ENCODE measurements around the gene PEDS1.

Gene PEDS1

DNA sequence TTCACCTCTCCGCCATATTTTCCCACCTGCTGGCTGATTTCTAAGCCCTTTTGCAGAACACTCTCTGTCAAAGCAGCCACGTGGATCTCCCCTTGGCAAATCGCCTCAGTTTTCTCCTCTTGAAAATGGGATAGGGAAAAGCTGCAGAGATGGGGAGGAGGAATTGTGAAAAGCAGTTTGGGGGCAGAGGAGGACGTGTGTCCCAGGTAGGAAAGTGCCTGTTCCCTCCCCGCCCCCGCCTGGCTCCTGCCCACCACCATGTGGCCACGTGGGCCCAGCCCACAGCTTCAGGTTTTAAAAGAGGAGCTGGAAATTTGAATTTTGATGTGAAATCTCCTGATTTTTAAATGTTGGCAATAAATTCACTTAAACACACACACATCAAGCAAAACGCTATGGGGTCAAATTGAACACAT, 33.5 kb upstream of the PEDS1 start:
- TF ChIP-seq, protein P1, sequence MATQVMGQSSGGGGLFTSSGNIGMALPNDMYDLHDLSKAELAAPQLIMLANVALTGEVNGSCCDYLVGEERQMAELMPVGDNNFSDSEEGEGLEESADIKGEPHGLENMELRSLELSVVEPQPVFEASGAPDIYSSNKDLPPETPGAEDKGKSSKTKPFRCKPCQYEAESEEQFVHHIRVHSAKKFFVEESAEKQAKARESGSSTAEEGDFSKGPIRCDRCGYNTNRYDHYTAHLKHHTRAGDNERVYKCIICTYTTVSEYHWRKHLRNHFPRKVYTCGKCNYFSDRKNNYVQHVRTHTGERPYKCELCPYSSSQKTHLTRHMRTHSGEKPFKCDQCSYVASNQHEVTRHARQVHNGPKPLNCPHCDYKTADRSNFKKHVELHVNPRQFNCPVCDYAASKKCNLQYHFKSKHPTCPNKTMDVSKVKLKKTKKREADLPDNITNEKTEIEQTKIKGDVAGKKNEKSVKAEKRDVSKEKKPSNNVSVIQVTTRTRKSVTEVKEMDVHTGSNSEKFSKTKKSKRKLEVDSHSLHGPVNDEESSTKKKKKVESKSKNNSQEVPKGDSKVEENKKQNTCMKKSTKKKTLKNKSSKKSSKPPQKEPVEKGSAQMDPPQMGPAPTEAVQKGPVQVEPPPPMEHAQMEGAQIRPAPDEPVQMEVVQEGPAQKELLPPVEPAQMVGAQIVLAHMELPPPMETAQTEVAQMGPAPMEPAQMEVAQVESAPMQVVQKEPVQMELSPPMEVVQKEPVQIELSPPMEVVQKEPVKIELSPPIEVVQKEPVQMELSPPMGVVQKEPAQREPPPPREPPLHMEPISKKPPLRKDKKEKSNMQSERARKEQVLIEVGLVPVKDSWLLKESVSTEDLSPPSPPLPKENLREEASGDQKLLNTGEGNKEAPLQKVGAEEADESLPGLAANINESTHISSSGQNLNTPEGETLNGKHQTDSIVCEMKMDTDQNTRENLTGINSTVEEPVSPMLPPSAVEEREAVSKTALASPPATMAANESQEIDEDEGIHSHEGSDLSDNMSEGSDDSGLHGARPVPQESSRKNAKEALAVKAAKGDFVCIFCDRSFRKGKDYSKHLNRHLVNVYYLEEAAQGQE (IDR thresholded peaks at IDR 0.05; ENCODE audit: insufficient read depth in 1 of 2, low read depth in 2 of 2, low read length in 2 of 2) = no peak
- TF ChIP-seq FOXP2 (optimal IDR thresholded peaks at IDR 0.05; ENCODE audit: borderline replicate concordance, extremely low read depth, extremely low read length, insufficient read depth) = no peak
- no peak for TF ChIP-seq TAF1 (IDR thresholded peaks at IDR 0.05; ENCODE audit: borderline replicate concordance, insufficient read depth, low read length)
- no peak for TF ChIP-seq POLR2AphosphoS5 (IDR thresholded peaks at IDR 0.05; ENCODE audit: low read depth, low read length)
- no peak for TF ChIP-seq SIN3A (IDR thresholded peaks at IDR 0.05; ENCODE audit: borderline replicate concordance, insufficient read depth, low read length)

DNA sequence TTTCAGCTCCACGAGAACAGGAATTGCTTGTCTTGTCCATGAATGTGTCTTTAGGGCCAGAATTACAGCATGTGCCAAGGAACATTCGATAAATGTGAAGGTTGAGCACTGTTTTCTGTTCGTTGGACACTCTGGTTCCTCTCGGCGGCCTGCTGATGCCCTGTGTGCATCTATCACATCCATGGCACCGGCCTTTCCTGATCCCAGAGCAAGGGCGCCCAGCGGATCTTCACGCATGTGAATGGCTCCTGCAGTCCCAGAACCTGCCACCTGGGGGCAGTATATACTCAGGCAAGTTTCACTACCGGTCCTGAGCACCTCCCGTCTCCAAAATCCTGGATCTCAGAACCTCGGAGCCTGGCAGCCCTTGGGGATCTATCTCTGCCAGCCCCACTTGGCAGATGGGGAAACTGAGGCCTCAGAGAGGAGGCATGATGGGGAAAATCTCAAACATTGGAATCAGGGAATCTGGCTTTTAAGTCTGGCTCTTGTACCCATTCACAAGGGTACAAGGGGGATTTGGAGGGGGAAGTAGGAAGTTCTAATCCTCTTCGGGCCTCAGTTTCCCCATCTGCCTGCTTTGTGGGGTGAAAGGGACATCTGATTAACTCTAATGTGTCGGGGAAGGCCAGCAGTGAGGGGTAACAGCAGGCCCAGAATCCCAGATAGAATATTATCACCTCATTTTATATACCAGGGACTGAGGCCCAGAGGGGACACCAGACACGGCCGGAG, 32.8 kb upstream of the PEDS1 start:
- no peak for TF ChIP-seq FOXP2 (optimal IDR thresholded peaks at IDR 0.05; ENCODE audit: borderline replicate concordance, extremely low read depth, extremely low read length, insufficient read depth)
- TF ChIP-seq, protein P1 (IDR thresholded peaks at IDR 0.05; ENCODE audit: insufficient read depth in 1 of 2, low read depth in 2 of 2, low read length in 2 of 2) = no peak
- TF ChIP-seq TAF1 (IDR thresholded peaks at IDR 0.05; ENCODE audit: borderline replicate concordance, insufficient read depth, low read length) = no peak
- no peak for TF ChIP-seq POLR2AphosphoS5 (IDR thresholded peaks at IDR 0.05; ENCODE audit: low read depth, low read length)
- TF ChIP-seq SIN3A (IDR thresholded peaks at IDR 0.05; ENCODE audit: borderline replicate concordance, insufficient read depth, low read length) = no peak

DNA sequence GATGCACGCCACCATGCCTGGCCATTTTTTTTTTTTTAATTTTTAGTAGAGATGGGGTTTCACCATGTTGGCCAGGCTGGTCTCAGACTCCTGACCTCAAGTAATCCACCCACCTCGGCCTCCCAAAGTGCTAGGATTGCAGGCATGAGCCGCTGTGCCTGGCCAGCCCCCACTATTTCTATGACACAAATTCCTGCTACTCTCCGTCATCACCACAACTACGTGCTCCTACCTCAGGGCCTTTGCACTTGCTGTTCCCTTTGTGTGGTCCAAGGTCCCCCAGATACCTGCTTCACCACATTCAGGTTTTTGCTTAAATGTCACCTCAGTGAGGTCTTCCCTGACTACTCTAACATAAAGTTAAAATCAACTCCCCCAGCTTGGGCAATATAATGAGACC, 31.9 kb upstream of the PEDS1 start:
- TF ChIP-seq TAF1 (IDR thresholded peaks at IDR 0.05; ENCODE audit: borderline replicate concordance, insufficient read depth, low read length) (no peak), SIN3A (IDR thresholded peaks at IDR 0.05; ENCODE audit: borderline replicate concordance, insufficient read depth, low read length) (no peak), FOXP2 (optimal IDR thresholded peaks at IDR 0.05; ENCODE audit: borderline replicate concordance, extremely low read depth, extremely low read length, insufficient read depth) (no peak)
- TF ChIP-seq, protein P1 (IDR thresholded peaks at IDR 0.05; ENCODE audit: insufficient read depth in 1 of 2, low read depth in 2 of 2, low read length in 2 of 2) = no peak

DNA sequence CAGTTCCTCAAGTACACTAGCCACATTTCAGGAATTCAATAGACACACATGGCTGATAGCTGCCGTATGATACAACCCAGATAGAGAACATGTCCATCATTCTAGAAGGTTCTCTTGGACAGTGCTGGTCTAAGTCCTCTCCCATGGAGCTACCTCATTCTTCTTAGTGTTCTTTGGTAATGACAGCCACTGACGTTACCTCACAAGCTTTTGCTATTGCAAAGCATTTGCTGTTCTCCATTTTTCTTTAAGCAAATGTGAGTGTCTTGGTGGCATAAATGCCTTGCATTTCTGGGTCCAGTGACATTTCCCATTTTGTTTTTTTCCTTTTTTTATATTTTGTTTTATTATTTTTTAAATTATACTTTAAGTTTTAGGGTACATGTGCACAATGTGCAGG, 28.8 kb upstream of the PEDS1 start:
- TF ChIP-seq, protein P1 (IDR thresholded peaks at IDR 0.05; ENCODE audit: insufficient read depth in 1 of 2, low read depth in 2 of 2, low read length in 2 of 2) = no peak
- TF ChIP-seq FOXP2 (optimal IDR thresholded peaks at IDR 0.05; ENCODE audit: borderline replicate concordance, extremely low read depth, extremely low read length, insufficient read depth) = no peak
- no peak for TF ChIP-seq TAF1 (IDR thresholded peaks at IDR 0.05; ENCODE audit: borderline replicate concordance, insufficient read depth, low read length)
- no peak for TF ChIP-seq POLR2AphosphoS5 (IDR thresholded peaks at IDR 0.05; ENCODE audit: low read depth, low read length)
- TF ChIP-seq SIN3A (IDR thresholded peaks at IDR 0.05; ENCODE audit: borderline replicate concordance, insufficient read depth, low read length) = no peak

All from PFSK-1 (cell line).